HEK293 (cell line): Measurements from ENCODE around the gene GTF2I.

Source experiments
- WT1 ChIP-seq: fragments of 450-650 bp; formaldehyde crosslinking; IDR thresholded peaks from 2 replicates; pipeline ENCODE4 v1.5.1; 2016; ENCODE audit warnings: missing biosample characterization, missing genetic modification characterization
- ZBTB11 ChIP-seq: fragments of 450-650 bp; formaldehyde crosslinking; conservative IDR thresholded peaks from 2 replicates; pipeline ENCODE4 v1.5.1; 2016; ENCODE audit warnings: low read depth, missing biosample characterization, missing genetic modification characterization
- ZBTB48 ChIP-seq: fragments of 450-650 bp; formaldehyde crosslinking; IDR thresholded peaks from 2 replicates; pipeline ENCODE4 v1.5.1; 2016; ENCODE audit warnings: missing biosample characterization, missing genetic modification characterization
- ZFP69B ChIP-seq: fragments of 450-650 bp; formaldehyde crosslinking; IDR thresholded peaks from 2 replicates; pipeline ENCODE4 v1.5.1; 2016; ENCODE audit warnings: missing biosample characterization, missing genetic modification characterization
- ZNF10 ChIP-seq: fragments of 450-650 bp; formaldehyde crosslinking; IDR thresholded peaks from 2 replicates; pipeline ENCODE4 v1.5.1; 2017; ENCODE audit warnings: missing biosample characterization, missing genetic modification characterization
- ZNF169 ChIP-seq: fragments of 450-650 bp; formaldehyde crosslinking; IDR thresholded peaks from 2 replicates; pipeline ENCODE4 v1.5.1; 2016; ENCODE audit warnings: missing biosample characterization, missing genetic modification characterization
- ZNF354C ChIP-seq: fragments of 450-650 bp; formaldehyde crosslinking; IDR thresholded peaks from 2 replicates; pipeline ENCODE4 v1.5.1; 2016; ENCODE audit warnings: missing biosample characterization, missing genetic modification characterization, low read depth, borderline replicate concordance
- ZNF513 ChIP-seq: fragments of 450-650 bp; IDR thresholded peaks from 2 replicates; pipeline ENCODE4 v1.5.1; 2018; ENCODE audit warnings: missing biosample characterization, missing genetic modification characterization
- ZNF701 ChIP-seq: fragments of 450-650 bp; formaldehyde crosslinking; IDR thresholded peaks from 2 replicates; pipeline ENCODE4 v1.5.1; 2016; ENCODE audit warnings: missing biosample characterization, missing genetic modification characterization
- ZNF768 ChIP-seq: fragments of 450-650 bp; formaldehyde crosslinking; IDR thresholded peaks from 2 replicates; pipeline ENCODE4 v1.5.1; 2018; ENCODE audit warnings: missing biosample characterization, mild to moderate bottlenecking, missing genetic modification characterization
- TF ChIP-seq, protein P1 (sequence below): sonication (generic); formaldehyde crosslinking; IDR thresholded peaks from 2 replicates; pipeline ENCODE4 v1.8.1; 2022; ENCODE audit warnings: mild to moderate bottlenecking, moderate library complexity, missing genetic modification reagents
- TF ChIP-seq, protein P2 (sequence below): fragments of 450-650 bp; formaldehyde crosslinking; IDR thresholded peaks from 2 replicates; pipeline ENCODE4 v1.5.1; 2016; ENCODE audit warnings: missing biosample characterization, missing genetic modification characterization
- TF ChIP-seq, protein P3 (sequence below): fragments of 450-650 bp; formaldehyde crosslinking; IDR thresholded peaks from 2 replicates; pipeline ENCODE4 v1.5.1; 2016; ENCODE audit warnings: missing biosample characterization, missing genetic modification characterization
- TF ChIP-seq, protein P4 (sequence below): fragments of 450-650 bp; formaldehyde crosslinking; IDR thresholded peaks from 2 replicates; pipeline ENCODE4 v1.5.1; 2016; ENCODE audit warnings: missing biosample characterization, missing genetic modification characterization

The GTF2I gene

GRCh38 chr7:74655324-74655723 lies 2.2 kb upstream of the GTF2I start (continued):
- TF ChIP-seq ZBTB11 (tag by site-specific recombination) = no peak
- TF ChIP-seq ZNF768 = no peak
- peak; percentile 76; the same call in 1 of the 2 replicates for TF ChIP-seq ZFP69B (tag by site-specific recombination)
- TF ChIP-seq, protein P1, sequence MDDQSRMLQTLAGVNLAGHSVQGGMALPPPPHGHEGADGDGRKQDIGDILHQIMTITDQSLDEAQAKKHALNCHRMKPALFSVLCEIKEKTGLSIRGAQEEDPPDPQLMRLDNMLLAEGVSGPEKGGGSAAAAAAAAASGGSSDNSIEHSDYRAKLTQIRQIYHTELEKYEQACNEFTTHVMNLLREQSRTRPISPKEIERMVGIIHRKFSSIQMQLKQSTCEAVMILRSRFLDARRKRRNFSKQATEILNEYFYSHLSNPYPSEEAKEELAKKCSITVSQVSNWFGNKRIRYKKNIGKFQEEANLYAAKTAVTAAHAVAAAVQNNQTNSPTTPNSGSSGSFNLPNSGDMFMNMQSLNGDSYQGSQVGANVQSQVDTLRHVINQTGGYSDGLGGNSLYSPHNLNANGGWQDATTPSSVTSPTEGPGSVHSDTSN (CRISPR knock-in tag) = no peak
- TF ChIP-seq, protein P2, sequence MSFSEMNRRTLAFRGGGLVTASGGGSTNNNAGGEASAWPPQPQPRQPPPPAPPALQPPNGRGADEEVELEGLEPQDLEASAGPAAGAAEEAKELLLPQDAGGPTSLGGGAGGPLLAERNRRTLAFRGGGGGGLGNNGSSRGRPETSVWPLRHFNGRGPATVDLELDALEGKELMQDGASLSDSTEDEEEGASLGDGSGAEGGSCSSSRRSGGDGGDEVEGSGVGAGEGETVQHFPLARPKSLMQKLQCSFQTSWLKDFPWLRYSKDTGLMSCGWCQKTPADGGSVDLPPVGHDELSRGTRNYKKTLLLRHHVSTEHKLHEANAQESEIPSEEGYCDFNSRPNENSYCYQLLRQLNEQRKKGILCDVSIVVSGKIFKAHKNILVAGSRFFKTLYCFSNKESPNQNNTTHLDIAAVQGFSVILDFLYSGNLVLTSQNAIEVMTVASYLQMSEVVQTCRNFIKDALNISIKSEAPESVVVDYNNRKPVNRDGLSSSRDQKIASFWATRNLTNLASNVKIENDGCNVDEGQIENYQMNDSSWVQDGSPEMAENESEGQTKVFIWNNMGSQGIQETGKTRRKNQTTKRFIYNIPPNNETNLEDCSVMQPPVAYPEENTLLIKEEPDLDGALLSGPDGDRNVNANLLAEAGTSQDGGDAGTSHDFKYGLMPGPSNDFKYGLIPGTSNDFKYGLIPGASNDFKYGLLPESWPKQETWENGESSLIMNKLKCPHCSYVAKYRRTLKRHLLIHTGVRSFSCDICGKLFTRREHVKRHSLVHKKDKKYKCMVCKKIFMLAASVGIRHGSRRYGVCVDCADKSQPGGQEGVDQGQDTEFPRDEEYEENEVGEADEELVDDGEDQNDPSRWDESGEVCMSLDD (tag by site-specific recombination) = no peak
- TF ChIP-seq ZNF354C (tag by site-specific recombination) = no peak
- no peak for TF ChIP-seq ZBTB48
- TF ChIP-seq, protein P3, sequence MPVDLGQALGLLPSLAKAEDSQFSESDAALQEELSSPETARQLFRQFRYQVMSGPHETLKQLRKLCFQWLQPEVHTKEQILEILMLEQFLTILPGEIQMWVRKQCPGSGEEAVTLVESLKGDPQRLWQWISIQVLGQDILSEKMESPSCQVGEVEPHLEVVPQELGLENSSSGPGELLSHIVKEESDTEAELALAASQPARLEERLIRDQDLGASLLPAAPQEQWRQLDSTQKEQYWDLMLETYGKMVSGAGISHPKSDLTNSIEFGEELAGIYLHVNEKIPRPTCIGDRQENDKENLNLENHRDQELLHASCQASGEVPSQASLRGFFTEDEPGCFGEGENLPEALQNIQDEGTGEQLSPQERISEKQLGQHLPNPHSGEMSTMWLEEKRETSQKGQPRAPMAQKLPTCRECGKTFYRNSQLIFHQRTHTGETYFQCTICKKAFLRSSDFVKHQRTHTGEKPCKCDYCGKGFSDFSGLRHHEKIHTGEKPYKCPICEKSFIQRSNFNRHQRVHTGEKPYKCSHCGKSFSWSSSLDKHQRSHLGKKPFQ (tag by site-specific recombination) = no peak
- TF ChIP-seq ZNF513 (tag by site-specific recombination) = no peak
- TF ChIP-seq ZNF169 (tag by site-specific recombination) = no peak
- TF ChIP-seq ZNF10 (tag by site-specific recombination) = no peak
- no peak for TF ChIP-seq ZNF701 (tag by site-specific recombination)
- TF ChIP-seq, protein P4, sequence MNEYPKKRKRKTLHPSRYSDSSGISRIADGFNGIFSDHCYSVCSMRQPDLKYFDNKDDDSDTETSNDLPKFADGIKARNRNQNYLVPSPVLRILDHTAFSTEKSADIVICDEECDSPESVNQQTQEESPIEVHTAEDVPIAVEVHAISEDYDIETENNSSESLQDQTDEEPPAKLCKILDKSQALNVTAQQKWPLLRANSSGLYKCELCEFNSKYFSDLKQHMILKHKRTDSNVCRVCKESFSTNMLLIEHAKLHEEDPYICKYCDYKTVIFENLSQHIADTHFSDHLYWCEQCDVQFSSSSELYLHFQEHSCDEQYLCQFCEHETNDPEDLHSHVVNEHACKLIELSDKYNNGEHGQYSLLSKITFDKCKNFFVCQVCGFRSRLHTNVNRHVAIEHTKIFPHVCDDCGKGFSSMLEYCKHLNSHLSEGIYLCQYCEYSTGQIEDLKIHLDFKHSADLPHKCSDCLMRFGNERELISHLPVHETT (tag by site-specific recombination) = no peak
- TF ChIP-seq WT1 (tag by site-specific recombination) = no peak
